ENCODE data around the gene LRCH3. TPM values are rescaled to one million over a fixed set of nuclear protein-coding genes. Genes with fewer than 3 reads are reported as not detected.

Gene LRCH3
- total and polyA plus RNA-seq, 5 experiments from 2014 or later, result 11.7 to 81.8 (median 20.4) TPM

DNA sequence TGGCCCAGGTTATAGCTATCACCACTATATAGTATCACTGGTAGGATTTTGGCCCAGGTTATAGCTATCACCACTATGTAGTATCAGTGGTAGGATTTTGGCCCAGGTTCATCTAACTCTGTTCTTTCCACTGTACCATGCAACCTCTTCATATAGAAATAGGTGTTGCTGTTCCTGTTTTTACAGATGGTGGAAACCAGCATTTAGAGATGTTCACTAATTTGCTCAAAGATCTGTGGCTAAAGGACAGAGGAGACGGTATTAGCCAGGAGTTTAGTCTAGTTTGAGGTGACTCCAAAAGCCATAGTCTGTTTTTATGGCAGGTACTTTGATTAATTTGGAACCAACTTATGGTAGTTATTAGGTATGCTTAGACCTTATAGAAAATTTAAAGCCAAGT lies 3.1 kb downstream of the LRCH3 start:
- ATAC-seq (no peak), DNase-seq (no peak)
- Mint-ChIP-seq H3K27me3 (no peaks in the 10 kb centered on the region), H3K36me3 (peaks cover 0 to 6% (median 0%) of the 10 kb centered on the region in 3 donors), H3K9me3 (no peaks in the 10 kb centered on the region), H3K27ac (peak overlapping the region in 3 of 10 donors; percentile 15 to 62 (median 36)), H3K4me3 (peak overlapping the region in 4 of 10 donors; percentile 8 to 87 (median 26)), H3K4me1 (peaks cover 23 to 73% (median 57%) of the 10 kb centered on the region in 4 donors)
- POLR2A ChIA-PET, result no interaction called here

- H3K27ac Mint-ChIP-seq, result peak overlapping the region in 2 of 10 donors; percentile 33 to 37
- peaks cover 0 to 6% (median 0%) of the 10 kb centered on the region in 3 donors for H3K36me3 Mint-ChIP-seq
- POLR2A ChIA-PET, result interaction anchor here (0.6 kb wide), 1 partner anchor 15 kb away, joined by 3 read pairs; no protein-coding TSS in a partner anchor
- H3K27me3 Mint-ChIP-seq, result no peaks in the 10 kb centered on the region
- no peaks in the 10 kb centered on the region for H3K9me3 Mint-ChIP-seq
- DNase-seq (no peak), ATAC-seq (no peak)
- peak overlapping the region in 3 of 10 donors; percentile 12 to 46 (median 13) for H3K4me3 Mint-ChIP-seq
- peaks cover 25 to 72% (median 60%) of the 10 kb centered on the region in 4 donors for H3K4me1 Mint-ChIP-seq
These were observed 4.1 kb downstream of the LRCH3 start for GRCh38 chr3:197795200-197795599.

GRCh38 chr3:197796087-197796486 lies 5.0 kb downstream of the LRCH3 start:
- no peak for ATAC-seq
- POLR2A ChIA-PET, result no interaction called here
- H3K27ac Mint-ChIP-seq, result peak overlapping the region in 5 of 10 donors; percentile 9 to 56 (median 37)

GRCh38 chr3:197798863-197799262 lies 7.8 kb downstream of the LRCH3 start:
- H3K27me3 Mint-ChIP-seq, result no peaks in the 10 kb centered on the region
- POLR2A ChIA-PET, result no interaction called here
- no peak overlapping the region for H3K4me3 Mint-ChIP-seq
- H3K4me1 Mint-ChIP-seq, result peaks cover 37 to 80% (median 70%) of the 10 kb centered on the region in 4 donors
- H3K36me3 Mint-ChIP-seq, result no peaks in the 10 kb centered on the region
- peak overlapping the region in 5 of 10 donors; percentile 1 to 15 (median 8) for H3K27ac Mint-ChIP-seq
- no peaks in the 10 kb centered on the region for H3K9me3 Mint-ChIP-seq
- no peak for DNase-seq
- ATAC-seq, result no peak

More at GRCh38 chr3:197796087-197796486, 5.0 kb downstream of the LRCH3 start:
- Mint-ChIP-seq H3K4me3 (no peak overlapping the region), H3K36me3 (peaks cover 0 to 6% (median 0%) of the 10 kb centered on the region in 3 donors), H3K9me3 (no peaks in the 10 kb centered on the region), H3K27me3 (no peaks in the 10 kb centered on the region), H3K4me1 (peaks cover 26 to 78% (median 67%) of the 10 kb centered on the region in 4 donors)
- no peak for DNase-seq

GRCh38 chr3:197800379-197800778 lies 9.3 kb downstream of the LRCH3 start:
- POLR2A ChIA-PET, result no interaction called here
- peak overlapping the region in 5 of 10 donors; percentile 13 to 35 (median 25) for H3K27ac Mint-ChIP-seq
- H3K4me1 Mint-ChIP-seq, result peaks cover 35 to 74% (median 63%) of the 10 kb centered on the region in 4 donors
- peaks cover 0 to 5% (median 0%) of the 10 kb centered on the region in 3 donors for H3K36me3 Mint-ChIP-seq
- H3K4me3 Mint-ChIP-seq, result peak overlapping the region in 1 of 10 donors; percentile 33
- no peak for DNase-seq
- ATAC-seq, result no peak
- no peaks in the 10 kb centered on the region for H3K9me3 Mint-ChIP-seq
- no peaks in the 10 kb centered on the region for H3K27me3 Mint-ChIP-seq

- Mint-ChIP-seq H3K4me1 (peaks cover 29 to 62% (median 53%) of the 10 kb centered on the region in 4 donors), H3K9me3 (no peaks in the 10 kb centered on the region), H3K27ac (peak overlapping the region; percentile 11 to 89 (median 58)), H3K36me3 (peaks cover 0 to 8% (median 0%) of the 10 kb centered on the region in 3 donors), H3K4me3 (peak overlapping the region in 6 of 10 donors; percentile 11 to 37 (median 26)), H3K27me3 (no peaks in the 10 kb centered on the region)
- DNase-seq (peak in 5 of 10 donors; percentile 13 to 36 (median 30)), ATAC-seq (peak; percentile 62 to 65)
- POLR2A ChIA-PET, result no interaction called here
These were observed 11.1 kb downstream of the LRCH3 start for GRCh38 chr3:197801891-197802778.

DNA sequence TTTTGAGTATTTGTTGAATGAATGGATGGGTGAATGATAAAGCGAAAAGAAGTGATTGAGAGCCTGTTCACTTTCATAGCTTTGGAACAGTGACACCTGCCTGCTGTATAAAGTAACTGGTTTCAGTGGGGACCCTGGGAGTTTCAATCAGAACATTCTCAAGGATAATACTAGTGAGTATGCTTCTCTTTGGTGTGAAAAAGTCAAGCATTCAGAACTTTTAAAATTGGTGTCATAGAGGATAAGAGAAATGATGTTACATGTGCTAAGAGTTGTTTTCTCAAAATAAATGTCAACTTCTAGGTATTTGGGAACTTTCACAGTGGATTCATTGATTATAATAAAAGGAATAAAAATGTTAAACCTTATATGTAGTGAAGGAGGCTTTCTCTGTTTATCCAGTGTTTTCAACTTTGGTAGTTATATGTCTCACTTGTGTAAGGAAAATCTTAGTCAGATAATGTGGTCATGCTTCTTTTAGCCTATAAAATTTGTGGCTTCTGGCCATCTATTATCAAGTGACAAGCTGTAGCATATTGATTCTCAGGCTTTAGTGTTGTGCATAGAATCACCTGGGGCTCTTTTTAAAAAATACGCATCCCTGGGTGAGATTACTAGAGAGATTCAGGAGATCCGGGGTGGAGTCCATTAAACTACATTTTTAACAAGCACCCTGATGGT lies 11.9 kb downstream of the LRCH3 start:
- peak overlapping the region in 1 of 10 donors; percentile 20 for H3K4me3 Mint-ChIP-seq
- POLR2A ChIA-PET, result interaction anchor here (0.7 kb wide), 1 partner anchor 10 kb away, joined by 3 read pairs; no protein-coding TSS in a partner anchor
- ATAC-seq (peak; percentile 38 to 46), DNase-seq (peak in 1 of 10 donors; percentile 9)
- no peaks in the 10 kb centered on the region for H3K27me3 Mint-ChIP-seq
- peaks cover 3 to 9% (median 4%) of the 10 kb centered on the region in 3 donors for H3K36me3 Mint-ChIP-seq
- H3K9me3 Mint-ChIP-seq, result no peaks in the 10 kb centered on the region
- peak overlapping the region in 5 of 10 donors; percentile 7 to 59 (median 17) for H3K27ac Mint-ChIP-seq
- peaks cover 28 to 63% (median 54%) of the 10 kb centered on the region in 4 donors for H3K4me1 Mint-ChIP-seq

DNA sequence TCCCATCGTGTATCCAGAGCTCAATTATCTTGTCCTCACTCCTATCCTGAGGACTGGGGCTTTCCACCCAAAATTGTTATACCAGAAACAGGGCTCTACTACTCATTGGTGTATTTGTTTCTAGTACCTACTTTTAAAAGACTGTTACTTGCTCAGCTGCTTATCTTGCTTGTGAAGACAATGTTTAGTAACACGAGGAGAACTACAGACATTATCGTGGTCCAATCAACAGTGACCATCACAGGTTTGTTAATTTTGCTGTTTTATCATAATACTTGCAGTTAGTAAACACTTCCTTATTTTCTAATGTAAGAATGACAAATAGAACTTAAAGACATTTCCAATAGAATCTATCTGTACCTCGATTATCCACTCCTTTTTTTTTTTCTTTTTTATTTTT lies 13.5 kb downstream of the LRCH3 start:
- Mint-ChIP-seq H3K27ac (no peak overlapping the region), H3K9me3 (no peaks in the 10 kb centered on the region), H3K36me3 (peaks cover 3 to 15% (median 4%) of the 10 kb centered on the region in 3 donors), H3K27me3 (no peaks in the 10 kb centered on the region), H3K4me3 (no peak overlapping the region), H3K4me1 (peaks cover 27 to 66% (median 58%) of the 10 kb centered on the region in 4 donors)
- POLR2A ChIA-PET, result interaction anchor here (0.6 kb wide), 1 partner anchor 23 kb away, joined by 3 read pairs; no protein-coding TSS in a partner anchor
- no peak for DNase-seq
- no peak for ATAC-seq

DNA sequence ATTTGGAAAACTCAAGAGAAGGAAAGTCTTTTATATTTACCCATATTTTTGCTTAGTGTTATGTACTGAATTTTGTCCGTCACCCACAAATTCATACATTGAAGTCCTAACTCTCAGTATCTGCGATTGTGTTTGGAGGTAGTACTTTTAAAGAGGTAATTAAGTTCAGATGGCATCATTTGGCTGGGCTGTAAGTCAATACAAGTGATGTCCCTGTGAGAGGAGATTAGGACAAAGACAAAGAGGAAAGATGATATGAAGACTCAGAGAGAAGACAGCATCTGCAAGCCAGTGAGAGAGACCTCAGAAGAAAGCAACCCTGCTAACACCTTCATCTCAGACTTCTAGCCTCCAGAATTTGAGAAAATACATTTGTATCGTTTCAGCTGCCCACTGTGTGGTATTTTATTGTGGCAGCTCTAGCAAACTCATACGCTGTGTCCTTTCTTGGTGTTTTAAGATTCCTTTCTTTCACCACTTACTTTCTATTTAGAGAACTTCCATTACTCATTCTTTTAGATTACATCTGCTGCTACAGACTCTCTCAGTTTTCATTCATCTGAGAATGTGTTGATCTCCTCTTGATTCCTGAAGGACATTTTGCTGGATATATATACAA lies 17.0 kb downstream of the LRCH3 start:
- H3K36me3 Mint-ChIP-seq, result peaks cover 3 to 19% (median 4%) of the 10 kb centered on the region in 3 donors
- no peak for DNase-seq
- POLR2A ChIA-PET, result no interaction called here
- H3K27me3 Mint-ChIP-seq, result no peaks in the 10 kb centered on the region
- peak overlapping the region in 8 of 10 donors; percentile 5 to 78 (median 32) for H3K27ac Mint-ChIP-seq
- no peak for ATAC-seq
- H3K9me3 Mint-ChIP-seq, result no peaks in the 10 kb centered on the region
- H3K4me3 Mint-ChIP-seq, result no peak overlapping the region
- H3K4me1 Mint-ChIP-seq, result peaks cover 13 to 51% (median 39%) of the 10 kb centered on the region in 4 donors

DNA sequence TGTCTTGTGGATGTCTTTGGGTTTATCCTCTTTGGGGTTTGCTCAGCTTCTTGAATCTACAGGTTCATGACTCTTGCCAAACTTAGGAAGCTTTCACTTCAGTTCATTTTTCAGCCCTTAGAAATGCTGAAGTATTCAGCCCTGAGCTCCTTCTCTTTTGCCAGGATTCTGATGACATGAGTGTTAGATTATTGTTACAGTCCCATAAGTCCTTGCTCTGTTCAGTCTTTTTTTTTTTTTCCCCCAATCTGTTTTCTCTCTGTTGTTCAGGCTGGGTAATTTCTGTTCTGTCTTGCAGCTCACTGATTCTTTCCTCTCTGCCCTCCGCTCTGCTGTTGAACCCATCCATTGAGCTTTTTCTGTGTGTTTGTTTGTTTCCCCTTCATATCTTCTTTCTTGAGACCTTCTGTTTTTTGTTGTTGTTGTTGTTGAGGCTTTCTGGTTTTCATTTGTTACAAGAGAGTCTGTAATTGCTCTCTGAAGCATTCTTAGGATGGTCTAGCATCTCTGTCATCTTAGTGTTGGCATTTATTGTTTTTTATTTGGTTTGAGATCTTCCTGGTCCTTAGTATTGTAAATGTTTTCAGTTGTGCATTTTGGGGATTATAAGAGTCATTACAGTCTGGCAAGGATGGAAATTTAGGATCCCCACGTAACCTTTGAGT lies 18.4 kb downstream of the LRCH3 start:
- H3K4me3 Mint-ChIP-seq, result peak overlapping the region in 1 of 10 donors; percentile 43
- no peaks in the 10 kb centered on the region for H3K9me3 Mint-ChIP-seq
- peak overlapping the region in 9 of 10 donors; percentile 11 to 82 (median 58) for H3K27ac Mint-ChIP-seq
- peaks cover 3 to 23% (median 7%) of the 10 kb centered on the region in 3 donors for H3K36me3 Mint-ChIP-seq
- ATAC-seq (peak in 1 of 2 donors; percentile 25), DNase-seq (no peak)
- peaks cover 15 to 52% (median 43%) of the 10 kb centered on the region in 4 donors for H3K4me1 Mint-ChIP-seq
- POLR2A ChIA-PET, result interaction anchor here (0.5 to 0.6 kb wide), 2 partner anchors 14 to 107 kb away, joined by 3 read pairs; no protein-coding TSS in a partner anchor
- no peaks in the 10 kb centered on the region for H3K27me3 Mint-ChIP-seq

DNA sequence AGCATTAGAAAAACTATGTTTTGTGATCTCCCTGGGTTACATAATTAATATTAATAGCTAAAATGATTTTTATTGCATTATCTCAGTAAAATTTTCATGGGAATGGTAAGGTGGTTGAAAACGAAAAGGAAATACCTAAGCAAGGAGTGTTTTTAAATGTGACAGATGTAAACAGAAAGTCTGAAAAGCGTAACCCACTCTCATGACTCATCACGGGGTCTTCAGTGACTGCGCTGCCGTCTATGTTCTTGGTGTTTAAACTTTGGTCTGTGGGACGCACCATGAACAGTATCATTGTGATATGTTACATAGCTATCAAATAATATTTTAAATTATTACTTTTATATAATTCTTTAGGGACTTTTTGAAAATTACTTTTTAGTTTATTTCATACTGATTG lies 19.8 kb downstream of the LRCH3 start:
- H3K36me3 Mint-ChIP-seq, result peaks cover 3 to 20% (median 7%) of the 10 kb centered on the region in 3 donors
- peaks cover 16 to 49% (median 42%) of the 10 kb centered on the region in 4 donors for H3K4me1 Mint-ChIP-seq
- POLR2A ChIA-PET, result interaction anchor here (1.1 kb wide), 1 partner anchor 18 kb away, joined by 3 read pairs; no protein-coding TSS in a partner anchor
- H3K27ac Mint-ChIP-seq, result no peak overlapping the region
- no peak overlapping the region for H3K4me3 Mint-ChIP-seq
- H3K9me3 Mint-ChIP-seq, result no peaks in the 10 kb centered on the region
- ATAC-seq (no peak), DNase-seq (no peak)
- H3K27me3 Mint-ChIP-seq, result no peaks in the 10 kb centered on the region
